GM23338 (cell line): ENCODE measurements around the gene LYZ. TPM values are rescaled to one million over a fixed set of nuclear protein-coding genes. Genes with fewer than 3 reads are reported as not detected.

Experiments used
- ATAC-seq: fragments of 200-7000 bp; cut with Tn5 transposase; 3 replicates; pipeline ENCODE4 v1.9.1; 2020
- DNase-seq: peaks from one replicate; pipeline ENCODE4 v3.0.0-alpha.2; 2015; ENCODE audit warnings: low spot score
- H2AFZ ChIP-seq: fragments of 200-600 bp; sonication (generic); 2 replicates; pipeline ENCODE4 v1.8.0; 2016; ENCODE audit warnings: antibody characterized with exemption, mild to moderate bottlenecking, moderate library complexity
- H3F3A ChIP-seq: fragments of 200-600 bp; sonication (generic); replicated peaks from 2 replicates; pipeline ENCODE4 v1.8.0; 2017; ENCODE audit warnings: antibody characterized with exemption, mixed run types, low read depth
- H3K27ac ChIP-seq: fragments of 200-600 bp; sonication (generic); 2 replicates; pipeline ENCODE4 v1.6.1; 2016; ENCODE audit warnings: low read depth
- H3K27me3 ChIP-seq: fragments of 200-600 bp; sonication (generic); 2 replicates; pipeline ENCODE4 v1.8.0; 2016; ENCODE audit warnings: mild to moderate bottlenecking, mixed run types, moderate library complexity; ENCODE audit not compliant: insufficient read depth
- H3K36me3 ChIP-seq: fragments of 200-600 bp; sonication (generic); 2 replicates; pipeline ENCODE4 v1.8.0; 2016; ENCODE audit warnings: mild to moderate bottlenecking; ENCODE audit not compliant: insufficient read depth
- H3K4me1 ChIP-seq: fragments of 200-600 bp; sonication (generic); 2 replicates; pipeline ENCODE4 v1.8.0; 2016; ENCODE audit warnings: mild to moderate bottlenecking, moderate library complexity; ENCODE audit not compliant: insufficient read depth
- H3K4me2 ChIP-seq: fragments of 200-600 bp; sonication (generic); 2 replicates; pipeline ENCODE4 v1.7.1; 2017; ENCODE audit warnings: mixed run types
- H3K4me3 ChIP-seq: fragments of 200-600 bp; sonication (generic); 2 replicates; pipeline ENCODE4 v1.6.1; 2016; ENCODE audit warnings: mixed run types
- H3K79me2 ChIP-seq: fragments of 200-600 bp; sonication (generic); replicated peaks from 2 replicates; pipeline ENCODE4 v1.8.0; 2017; ENCODE audit warnings: mild to moderate bottlenecking; ENCODE audit not compliant: insufficient read depth
- H3K9me2 ChIP-seq: fragments of 200-600 bp; sonication (generic); 2 replicates; pipeline ENCODE4 v1.8.0; 2017; ENCODE audit not compliant: insufficient read depth
- H4K20me1 ChIP-seq: fragments of 200-600 bp; sonication (generic); replicated peaks from 2 replicates; pipeline ENCODE4 v1.8.0; 2017; ENCODE audit warnings: mild to moderate bottlenecking; ENCODE audit not compliant: insufficient read depth
- H3K27ac Mint-ChIP-seq: 2 replicates; pipeline ENCODE4 v1.8.0; 2020; ENCODE audit warnings: inconsistent platforms, mild to moderate bottlenecking, moderate library complexity, mixed read lengths
- H3K27me3 Mint-ChIP-seq: 3 replicates; pipeline ENCODE4 v1.8.0; 2022; ENCODE audit warnings: low read depth, mild to moderate bottlenecking, moderate library complexity, mixed read lengths, inconsistent platforms; ENCODE audit not compliant: insufficient read depth, poor library complexity
- H3K36me3 Mint-ChIP-seq: 3 replicates; pipeline ENCODE4 v1.8.0; 2021; ENCODE audit warnings: low read depth, mild to moderate bottlenecking, inconsistent platforms, moderate library complexity, mixed read lengths
- H3K4me1 Mint-ChIP-seq: 3 replicates; pipeline ENCODE4 v1.8.0; 2020; ENCODE audit warnings: mild to moderate bottlenecking, inconsistent platforms, mixed read lengths
- H3K4me3 Mint-ChIP-seq: 3 replicates; pipeline ENCODE4 v1.8.0; 2021; ENCODE audit warnings: moderate library complexity, mild to moderate bottlenecking, inconsistent platforms, mixed read lengths
- H3K9me3 Mint-ChIP-seq: 3 replicates; pipeline ENCODE4 v1.8.0; 2020; ENCODE audit warnings: moderate library complexity, mild to moderate bottlenecking, inconsistent platforms, mixed read lengths
- CREB1 ChIP-seq: fragments of 250-450 bp; sonication (Bioruptor Pico); IDR thresholded peaks from 2 replicates; pipeline ENCODE4 v1.5.0; 2020; ENCODE audit warnings: low read depth, mild to moderate bottlenecking, moderate library complexity
- EZH2 ChIP-seq: fragments of 200-600 bp; sonication (generic); IDR thresholded peaks from one replicate; pipeline ENCODE4 v1.8.0; 2017; ENCODE audit warnings: antibody characterized with exemption, mild to moderate bottlenecking, low read depth; ENCODE audit not compliant: unreplicated experiment
- EZH2phosphoT487 ChIP-seq: fragments of 200-600 bp; sonication (generic); IDR thresholded peaks from one replicate; pipeline ENCODE4 v1.8.1; 2018; ENCODE audit warnings: antibody characterized with exemption; ENCODE audit not compliant: unreplicated experiment
- JUNB ChIP-seq: IDR thresholded peaks from one replicate; pipeline ENCODE4 v1.6.1; 2016; ENCODE audit warnings: antibody characterized with exemption; ENCODE audit not compliant: unreplicated experiment
- NANOG ChIP-seq: IDR thresholded peaks from 2 replicates; pipeline ENCODE4 v1.6.1; 2016; ENCODE audit warnings: antibody characterized with exemption, borderline replicate concordance
- POLR2AphosphoS5 ChIP-seq: IDR thresholded peaks from 2 replicates; pipeline ENCODE4 v1.6.1; 2016; ENCODE audit warnings: antibody characterized with exemption, low read depth
- STAT1 ChIP-seq: IDR thresholded peaks from one replicate; pipeline ENCODE4 v1.6.1; 2016; ENCODE audit warnings: antibody characterized with exemption; ENCODE audit not compliant: unreplicated experiment
- ZNF114 ChIP-seq: fragments of 250-450 bp; sonication (Bioruptor Pico); IDR thresholded peaks from 2 replicates; pipeline ENCODE4 v1.5.0; 2020; ENCODE audit warnings: mild to moderate bottlenecking, moderate library complexity
- ZNF331 ChIP-seq: fragments of 250-450 bp; sonication (Bioruptor Pico); IDR thresholded peaks from 2 replicates; pipeline ENCODE4 v1.5.0; 2020; ENCODE audit warnings: low read depth, mild to moderate bottlenecking, moderate library complexity
- polyA plus RNA-seq: library from polyadenylated mRNA; unstranded; fragments of >200 nt; fragmentation: Nextera tagmentation; extraction: Ambion mirVana; gene quantifications from 2 replicates; pipeline ENCODE4 v1.2.1, GENCODE V29; 2016
- total RNA-seq: library from RNA; depleted of rRNA; stranded (reverse); fragments of >200 nt; shearing (Covaris generic); gene quantifications from 2 replicates; pipeline ENCODE4 v1.2.3, GENCODE V29; 2014
- TF ChIP-seq, protein P1 (sequence below): IDR thresholded peaks from 2 replicates; pipeline ENCODE4 v1.6.1; 2016; ENCODE audit warnings: antibody characterized with exemption
- TF ChIP-seq, protein P2 (sequence below), 2 experiments: fragments of 200-600 bp in 1 of 2; sonication (generic) in 1 of 2; conservative IDR thresholded peaks; 2 replicates each; pipeline versions ENCODE4 v1.5.1 to v1.6.1; 2016 to 2017; ENCODE audit warnings: antibody characterized with exemption in 2 of 2, low read depth in 2 of 2, mild to moderate bottlenecking in 2 of 2, moderate library complexity in 1 of 2
- TF ChIP-seq, protein P3 (sequence below): fragments of 250-450 bp; sonication (Bioruptor Pico); IDR thresholded peaks from 2 replicates; pipeline ENCODE4 v1.5.0; 2020; ENCODE audit warnings: mild to moderate bottlenecking, moderate library complexity

LYZ gene
- total and polyA plus RNA-seq, 2 experiments from 2014 or later, result not detected

DNA sequence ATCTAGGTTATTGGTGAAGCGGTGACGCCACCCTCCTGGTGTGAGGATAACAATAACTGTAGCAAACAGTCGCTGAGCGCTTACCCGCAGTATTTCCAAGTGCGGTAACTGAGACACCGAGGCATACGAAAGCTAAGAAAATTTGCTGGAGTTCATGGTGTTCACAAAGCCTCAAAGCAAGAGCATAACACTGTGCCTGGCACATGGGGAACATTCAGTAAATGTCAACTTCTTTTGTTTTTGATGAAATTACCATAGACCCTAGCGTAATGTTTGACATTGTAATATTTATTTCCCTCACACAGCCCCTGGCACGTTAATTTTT is 12.1 kb downstream of the LYZ start:
- H3K27me3 ChIP-seq, result no peaks in the 10 kb centered on the region
- H3K27ac Mint-ChIP-seq, result peak overlapping the region; percentile 97
- TF ChIP-seq EZH2, result no peak
- TF ChIP-seq NANOG, result no peak
- no peak for TF ChIP-seq ZNF331 (CRISPR knock-in tag)
- peaks cover 12% of the 10 kb centered on the region for H3K4me1 Mint-ChIP-seq
- no peak overlapping the region for H2AFZ ChIP-seq
- H3K9me3 Mint-ChIP-seq, result no peaks in the 10 kb centered on the region
- no peak for DNase-seq
- H3K4me3 Mint-ChIP-seq, result peak overlapping the region; percentile 94
- ATAC-seq, result no peak
- H3K36me3 Mint-ChIP-seq, result peaks cover 31% of the 10 kb centered on the region
- no peaks in the 10 kb centered on the region for H3K4me1 ChIP-seq
- no peaks in the 10 kb centered on the region; the same call in 1 of the 2 replicates for H4K20me1 ChIP-seq
- peaks cover 2% of the 10 kb centered on the region for H3K27me3 Mint-ChIP-seq
- no peaks in the 10 kb centered on the region for H3F3A ChIP-seq
- peaks cover 38% of the 10 kb centered on the region for H3K79me2 ChIP-seq
- peak overlapping the region; percentile 95 for H3K27ac ChIP-seq
- peak overlapping the region; percentile 86 for H3K4me2 ChIP-seq
- no peaks in the 10 kb centered on the region for H3K9me2 ChIP-seq
- peaks cover 7% of the 10 kb centered on the region; the same call in 1 of the 2 replicates for H3K36me3 ChIP-seq
- H3K4me3 ChIP-seq, result peak overlapping the region; percentile 69

DNA sequence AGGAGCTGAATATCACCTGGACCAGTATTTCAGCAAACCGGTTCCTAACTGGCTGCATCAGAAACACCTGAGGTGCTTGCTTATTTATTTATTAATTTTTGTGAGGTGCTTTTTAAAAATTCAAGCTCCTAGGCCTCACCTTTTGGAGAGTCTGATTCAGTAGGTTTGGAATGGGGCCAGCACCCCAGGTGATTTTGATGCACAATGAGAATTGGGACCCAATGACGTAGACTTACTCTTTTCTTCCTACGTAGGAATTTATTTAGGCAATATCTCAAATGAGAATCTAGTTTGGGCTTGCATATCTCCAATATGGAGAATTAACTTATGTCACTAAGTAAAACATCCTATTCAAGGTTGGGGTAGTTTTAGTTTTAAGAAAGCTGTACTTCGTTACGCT is 18.6 kb downstream of the LYZ start:
- peaks cover 72% of the 10 kb centered on the region for H3K36me3 Mint-ChIP-seq
- TF ChIP-seq, protein P1, sequence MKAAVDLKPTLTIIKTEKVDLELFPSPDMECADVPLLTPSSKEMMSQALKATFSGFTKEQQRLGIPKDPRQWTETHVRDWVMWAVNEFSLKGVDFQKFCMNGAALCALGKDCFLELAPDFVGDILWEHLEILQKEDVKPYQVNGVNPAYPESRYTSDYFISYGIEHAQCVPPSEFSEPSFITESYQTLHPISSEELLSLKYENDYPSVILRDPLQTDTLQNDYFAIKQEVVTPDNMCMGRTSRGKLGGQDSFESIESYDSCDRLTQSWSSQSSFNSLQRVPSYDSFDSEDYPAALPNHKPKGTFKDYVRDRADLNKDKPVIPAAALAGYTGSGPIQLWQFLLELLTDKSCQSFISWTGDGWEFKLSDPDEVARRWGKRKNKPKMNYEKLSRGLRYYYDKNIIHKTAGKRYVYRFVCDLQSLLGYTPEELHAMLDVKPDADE, result no peak
- TF ChIP-seq EZH2phosphoT487 (no peak), ZNF114 (no peak), CREB1 (no peak), EZH2 (no peak), STAT1 (no peak), POLR2AphosphoS5 (no peak), ZNF331 (CRISPR knock-in tag) (no peak), JUNB (no peak)
- TF ChIP-seq, protein P2, sequence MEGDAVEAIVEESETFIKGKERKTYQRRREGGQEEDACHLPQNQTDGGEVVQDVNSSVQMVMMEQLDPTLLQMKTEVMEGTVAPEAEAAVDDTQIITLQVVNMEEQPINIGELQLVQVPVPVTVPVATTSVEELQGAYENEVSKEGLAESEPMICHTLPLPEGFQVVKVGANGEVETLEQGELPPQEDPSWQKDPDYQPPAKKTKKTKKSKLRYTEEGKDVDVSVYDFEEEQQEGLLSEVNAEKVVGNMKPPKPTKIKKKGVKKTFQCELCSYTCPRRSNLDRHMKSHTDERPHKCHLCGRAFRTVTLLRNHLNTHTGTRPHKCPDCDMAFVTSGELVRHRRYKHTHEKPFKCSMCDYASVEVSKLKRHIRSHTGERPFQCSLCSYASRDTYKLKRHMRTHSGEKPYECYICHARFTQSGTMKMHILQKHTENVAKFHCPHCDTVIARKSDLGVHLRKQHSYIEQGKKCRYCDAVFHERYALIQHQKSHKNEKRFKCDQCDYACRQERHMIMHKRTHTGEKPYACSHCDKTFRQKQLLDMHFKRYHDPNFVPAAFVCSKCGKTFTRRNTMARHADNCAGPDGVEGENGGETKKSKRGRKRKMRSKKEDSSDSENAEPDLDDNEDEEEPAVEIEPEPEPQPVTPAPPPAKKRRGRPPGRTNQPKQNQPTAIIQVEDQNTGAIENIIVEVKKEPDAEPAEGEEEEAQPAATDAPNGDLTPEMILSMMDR (conservative IDR thresholded peaks at IDR 0.05; ENCODE audit: low read depth in 2 of 2), result no peak
- TF ChIP-seq, protein P3, sequence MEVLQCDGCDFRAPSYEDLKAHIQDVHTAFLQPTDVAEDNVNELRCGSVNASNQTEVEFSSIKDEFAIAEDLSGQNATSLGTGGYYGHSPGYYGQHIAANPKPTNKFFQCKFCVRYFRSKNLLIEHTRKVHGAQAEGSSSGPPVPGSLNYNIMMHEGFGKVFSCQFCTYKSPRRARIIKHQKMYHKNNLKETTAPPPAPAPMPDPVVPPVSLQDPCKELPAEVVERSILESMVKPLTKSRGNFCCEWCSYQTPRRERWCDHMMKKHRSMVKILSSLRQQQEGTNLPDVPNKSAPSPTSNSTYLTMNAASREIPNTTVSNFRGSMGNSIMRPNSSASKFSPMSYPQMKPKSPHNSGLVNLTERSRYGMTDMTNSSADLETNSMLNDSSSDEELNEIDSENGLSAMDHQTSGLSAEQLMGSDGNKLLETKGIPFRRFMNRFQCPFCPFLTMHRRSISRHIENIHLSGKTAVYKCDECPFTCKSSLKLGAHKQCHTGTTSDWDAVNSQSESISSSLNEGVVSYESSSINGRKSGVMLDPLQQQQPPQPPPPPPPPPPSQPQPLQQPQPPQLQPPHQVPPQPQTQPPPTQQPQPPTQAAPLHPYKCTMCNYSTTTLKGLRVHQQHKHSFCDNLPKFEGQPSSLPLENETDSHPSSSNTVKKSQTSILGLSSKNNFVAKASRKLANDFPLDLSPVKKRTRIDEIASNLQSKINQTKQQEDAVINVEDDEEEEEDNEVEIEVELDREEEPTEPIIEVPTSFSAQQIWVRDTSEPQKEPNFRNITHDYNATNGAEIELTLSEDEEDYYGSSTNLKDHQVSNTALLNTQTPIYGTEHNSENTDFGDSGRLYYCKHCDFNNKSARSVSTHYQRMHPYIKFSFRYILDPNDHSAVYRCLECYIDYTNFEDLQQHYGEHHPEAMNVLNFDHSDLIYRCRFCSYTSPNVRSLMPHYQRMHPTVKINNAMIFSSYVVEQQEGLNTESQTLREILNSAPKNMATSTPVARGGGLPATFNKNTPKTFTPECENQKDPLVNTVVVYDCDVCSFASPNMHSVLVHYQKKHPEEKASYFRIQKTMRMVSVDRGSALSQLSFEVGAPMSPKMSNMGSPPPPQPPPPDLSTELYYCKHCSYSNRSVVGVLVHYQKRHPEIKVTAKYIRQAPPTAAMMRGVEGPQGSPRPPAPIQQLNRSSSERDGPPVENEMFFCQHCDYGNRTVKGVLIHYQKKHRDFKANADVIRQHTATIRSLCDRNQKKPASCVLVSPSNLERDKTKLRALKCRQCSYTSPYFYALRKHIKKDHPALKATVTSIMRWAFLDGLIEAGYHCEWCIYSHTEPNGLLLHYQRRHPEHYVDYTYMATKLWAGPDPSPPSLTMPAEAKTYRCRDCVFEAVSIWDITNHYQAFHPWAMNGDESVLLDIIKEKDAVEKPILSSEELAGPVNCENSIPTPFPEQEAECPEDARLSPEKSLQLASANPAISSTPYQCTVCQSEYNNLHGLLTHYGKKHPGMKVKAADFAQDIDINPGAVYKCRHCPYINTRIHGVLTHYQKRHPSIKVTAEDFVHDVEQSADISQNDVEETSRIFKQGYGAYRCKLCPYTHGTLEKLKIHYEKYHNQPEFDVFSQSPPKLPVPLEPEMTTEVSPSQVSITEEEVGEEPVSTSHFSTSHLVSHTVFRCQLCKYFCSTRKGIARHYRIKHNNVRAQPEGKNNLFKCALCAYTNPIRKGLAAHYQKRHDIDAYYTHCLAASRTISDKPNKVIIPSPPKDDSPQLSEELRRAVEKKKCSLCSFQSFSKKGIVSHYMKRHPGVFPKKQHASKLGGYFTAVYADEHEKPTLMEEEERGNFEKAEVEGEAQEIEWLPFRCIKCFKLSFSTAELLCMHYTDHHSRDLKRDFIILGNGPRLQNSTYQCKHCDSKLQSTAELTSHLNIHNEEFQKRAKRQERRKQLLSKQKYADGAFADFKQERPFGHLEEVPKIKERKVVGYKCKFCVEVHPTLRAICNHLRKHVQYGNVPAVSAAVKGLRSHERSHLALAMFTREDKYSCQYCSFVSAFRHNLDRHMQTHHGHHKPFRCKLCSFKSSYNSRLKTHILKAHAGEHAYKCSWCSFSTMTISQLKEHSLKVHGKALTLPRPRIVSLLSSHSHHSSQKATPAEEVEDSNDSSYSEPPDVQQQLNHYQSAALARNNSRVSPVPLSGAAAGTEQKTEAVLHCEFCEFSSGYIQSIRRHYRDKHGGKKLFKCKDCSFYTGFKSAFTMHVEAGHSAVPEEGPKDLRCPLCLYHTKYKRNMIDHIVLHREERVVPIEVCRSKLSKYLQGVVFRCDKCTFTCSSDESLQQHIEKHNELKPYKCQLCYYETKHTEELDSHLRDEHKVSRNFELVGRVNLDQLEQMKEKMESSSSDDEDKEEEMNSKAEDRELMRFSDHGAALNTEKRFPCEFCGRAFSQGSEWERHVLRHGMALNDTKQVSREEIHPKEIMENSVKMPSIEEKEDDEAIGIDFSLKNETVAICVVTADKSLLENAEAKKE (CRISPR knock-in tag), result no peak

More for the DNA sequence above, 18.6 kb downstream of the LYZ start:
- no peak overlapping the region for H3K27ac Mint-ChIP-seq
- H3K9me2 ChIP-seq, result no peaks in the 10 kb centered on the region
- H3K4me1 Mint-ChIP-seq, result no peaks in the 10 kb centered on the region
- peaks cover 47% of the 10 kb centered on the region; the same call in 1 of the 2 replicates for H3K36me3 ChIP-seq
- no peak overlapping the region; the same call in 1 of the 2 replicates for H3K27ac ChIP-seq
- H3K9me3 Mint-ChIP-seq, result no peaks in the 10 kb centered on the region
- ATAC-seq (no peak), DNase-seq (no peak)
- no peak overlapping the region for H3K4me3 ChIP-seq
- H3K4me2 ChIP-seq, result no peak overlapping the region
- no peaks in the 10 kb centered on the region for H3F3A ChIP-seq
- H3K4me3 Mint-ChIP-seq, result no peak overlapping the region
- no peaks in the 10 kb centered on the region for H3K27me3 ChIP-seq
- no peaks in the 10 kb centered on the region for H3K4me1 ChIP-seq
- H4K20me1 ChIP-seq, result peaks cover 6% of the 10 kb centered on the region; the same call in 1 of the 2 replicates
- no peak overlapping the region for H2AFZ ChIP-seq
- H3K79me2 ChIP-seq, result peaks cover 56% of the 10 kb centered on the region
- H3K27me3 Mint-ChIP-seq, result no peaks in the 10 kb centered on the region
